Neutrophil (primary cell): ENCODE results near the gene CCDC146.
"Not testable (repeated sequence)": the region's sequence is repeated elsewhere in the genome, so short reads cannot be mapped to it uniquely, and the experiment has no call there.

Source experiments
- H3K27ac ChIP-seq: fragments of 200-600 bp; sonication (generic); 2 replicates; pipeline ENCODE4 v1.5.1; 2016; ENCODE audit warnings: mild to moderate bottlenecking, moderate library complexity
- H3K27me3 ChIP-seq: fragments of 200-600 bp; sonication (generic); 2 replicates; pipeline ENCODE4 v1.6.0; 2016; ENCODE audit warnings: mild to moderate bottlenecking
- H3K36me3 ChIP-seq: fragments of 200-600 bp; sonication (generic); 2 replicates; pipeline ENCODE4 v1.5.1; 2017
- H3K4me1 ChIP-seq, 2 experiments: fragments of 200-600 bp in 1 of 2; sonication (generic) in 1 of 2; 1 replicate in 1 of 2; 2 replicates in 1 of 2; pipeline versions ENCODE4 v1.5.1 to v1.6.1; 2013 to 2016; ENCODE audit warnings: low read depth in 1 of 2, low read length in 1 of 2, mild to moderate bottlenecking in 1 of 2, moderate library complexity in 1 of 2; ENCODE audit not compliant: control insufficient read depth in 1 of 2, insufficient read depth in 1 of 2
- H3K4me3 ChIP-seq, 2 experiments: fragments of 200-600 bp in 1 of 2; sonication (generic) in 1 of 2; 1 replicate in 1 of 2; 2 replicates in 1 of 2; pipeline ENCODE4 v1.5.1; 2013 to 2016; ENCODE audit warnings: low read depth in 1 of 2, low read length in 1 of 2, mild to moderate bottlenecking in 1 of 2, moderate library complexity in 1 of 2
- H3K9me3 ChIP-seq: fragments of 200-600 bp; sonication (generic); 2 replicates; pipeline ENCODE4 v1.5.1; 2016

CCDC146 gene, protein sequence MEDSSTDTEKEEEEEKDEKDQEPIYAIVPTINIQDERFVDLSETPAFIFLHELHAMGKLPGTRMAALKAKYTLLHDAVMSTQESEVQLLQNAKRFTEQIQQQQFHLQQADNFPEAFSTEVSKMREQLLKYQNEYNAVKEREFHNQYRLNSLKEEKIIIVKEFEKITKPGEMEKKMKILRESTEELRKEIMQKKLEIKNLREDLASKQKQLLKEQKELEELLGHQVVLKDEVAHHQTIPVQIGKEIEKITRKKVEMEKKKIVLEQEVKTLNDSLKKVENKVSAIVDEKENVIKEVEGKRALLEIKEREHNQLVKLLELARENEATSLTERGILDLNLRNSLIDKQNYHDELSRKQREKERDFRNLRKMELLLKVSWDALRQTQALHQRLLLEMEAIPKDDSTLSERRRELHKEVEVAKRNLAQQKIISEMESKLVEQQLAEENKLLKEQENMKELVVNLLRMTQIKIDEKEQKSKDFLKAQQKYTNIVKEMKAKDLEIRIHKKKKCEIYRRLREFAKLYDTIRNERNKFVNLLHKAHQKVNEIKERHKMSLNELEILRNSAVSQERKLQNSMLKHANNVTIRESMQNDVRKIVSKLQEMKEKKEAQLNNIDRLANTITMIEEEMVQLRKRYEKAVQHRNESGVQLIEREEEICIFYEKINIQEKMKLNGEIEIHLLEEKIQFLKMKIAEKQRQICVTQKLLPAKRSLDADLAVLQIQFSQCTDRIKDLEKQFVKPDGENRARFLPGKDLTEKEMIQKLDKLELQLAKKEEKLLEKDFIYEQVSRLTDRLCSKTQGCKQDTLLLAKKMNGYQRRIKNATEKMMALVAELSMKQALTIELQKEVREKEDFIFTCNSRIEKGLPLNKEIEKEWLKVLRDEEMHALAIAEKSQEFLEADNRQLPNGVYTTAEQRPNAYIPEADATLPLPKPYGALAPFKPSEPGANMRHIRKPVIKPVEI

DNA sequence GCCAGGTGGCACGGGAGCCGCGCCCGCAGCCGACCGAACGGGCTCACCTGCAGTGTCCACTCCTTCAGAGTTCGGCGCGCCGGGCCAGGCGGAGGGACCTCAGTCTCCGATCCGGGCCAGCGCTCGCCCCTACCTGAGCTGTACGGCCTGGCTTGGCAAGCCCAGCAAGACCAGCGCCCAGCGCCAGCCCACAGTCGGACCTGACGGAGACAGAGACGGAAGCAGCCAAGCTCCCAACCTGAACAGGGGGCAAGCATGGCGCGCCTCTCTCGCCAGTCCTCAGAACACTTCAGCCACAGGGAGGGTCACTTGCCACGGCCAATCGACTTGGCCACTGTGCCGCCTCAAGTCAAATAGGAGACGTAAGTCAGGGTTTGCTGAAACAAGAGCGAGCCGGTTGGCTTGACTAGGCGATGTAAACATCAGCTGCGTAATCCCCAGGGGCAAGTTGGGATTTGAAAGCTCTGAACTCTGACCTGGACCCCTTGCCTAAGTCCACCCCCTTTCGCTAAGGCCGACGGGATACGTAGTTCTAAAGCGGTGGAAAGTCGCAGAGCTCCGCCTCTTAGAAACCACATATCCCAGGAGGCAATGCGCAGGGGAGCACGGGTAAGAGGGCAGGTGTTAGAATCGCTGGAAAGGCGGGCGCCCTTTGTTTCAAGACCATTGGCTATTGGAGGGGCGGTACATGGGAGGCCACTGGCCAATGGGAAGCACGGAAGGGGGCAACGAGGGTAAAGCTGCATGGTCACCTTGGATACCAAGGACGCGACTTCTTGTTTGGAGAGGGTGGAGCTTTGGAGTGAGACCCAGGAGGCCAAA, at the start of gene CCDC146:
CCDC146 (plus strand) TSS at position 756 of the 822 bp plus-strand sequence. CDS start 45,054 bp downstream, outside the sequence.
- H3K9me3 ChIP-seq, H3K36me3 ChIP-seq, H3K27me3 ChIP-seq: not testable (repeated sequence)
- Histone ChIP-seq H3K27ac (peak within 1 kb of the TSS; percentile 80), H3K4me1 (peaks cover 16 to 17% of the 10 kb centered on the region in 2 experiments), H3K4me3 (peak within 1 kb of the TSS; percentile 77 to 79)

GRCh38 chr7:77074786-77075396, 47.5 kb upstream of the CCDC146 start:
- not testable (repeated sequence) for H3K4me3 ChIP-seq, H3K9me3 ChIP-seq, H3K36me3 ChIP-seq, H3K27ac ChIP-seq, H3K4me1 ChIP-seq, H3K27me3 ChIP-seq

DNA sequence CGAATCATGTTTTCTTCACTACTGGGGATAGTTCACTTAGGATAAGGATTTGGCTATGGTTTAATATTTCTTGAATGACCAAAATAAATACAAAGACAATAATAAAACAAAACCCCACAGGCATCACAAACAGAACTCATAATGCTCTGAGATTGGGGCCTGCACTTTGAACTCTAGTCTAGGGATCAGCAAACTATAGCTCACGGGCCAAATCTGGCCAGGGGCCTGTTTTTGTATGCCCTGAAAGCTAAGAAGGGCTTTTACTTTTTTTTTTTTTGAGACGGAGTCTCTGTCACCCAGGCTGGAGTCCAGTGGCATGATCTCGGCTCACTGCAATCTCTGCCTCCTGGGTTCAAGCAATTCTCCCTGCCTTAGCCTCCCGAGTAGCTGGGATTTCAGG, 45.4 kb upstream of the CCDC146 start:
- H3K4me3 ChIP-seq = not testable (repeated sequence)

GRCh38 chr7:77079112-77079511, 43.3 kb upstream of the CCDC146 start:
- H3K36me3 ChIP-seq, H3K27me3 ChIP-seq, H3K4me3 ChIP-seq, H3K4me1 ChIP-seq, H3K27ac ChIP-seq, H3K9me3 ChIP-seq: not testable (repeated sequence)

More for the DNA sequence above, 45.4 kb upstream of the CCDC146 start:
- H3K27me3 ChIP-seq, H3K36me3 ChIP-seq, H3K9me3 ChIP-seq, H3K4me1 ChIP-seq, H3K27ac ChIP-seq: not testable (repeated sequence)

DNA sequence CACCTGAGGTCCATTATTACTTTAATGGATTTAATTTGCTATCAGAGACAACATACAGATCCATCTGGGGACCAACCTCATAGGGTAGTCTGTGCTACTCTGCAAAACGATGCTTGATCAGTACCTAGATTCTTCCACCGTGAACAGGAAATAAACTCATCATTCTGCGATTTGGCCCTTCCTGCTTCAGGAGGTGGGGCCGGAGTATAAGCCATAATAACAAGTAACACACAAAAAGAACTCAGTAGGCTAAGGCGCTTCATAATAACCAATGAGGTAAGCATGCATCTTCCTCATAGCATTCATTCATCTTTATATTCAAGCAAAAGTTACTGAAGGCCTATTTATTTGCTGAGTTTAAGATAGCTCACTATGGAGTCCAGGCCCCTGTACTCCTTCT, 42.8 kb upstream of the CCDC146 start:
- H3K27me3 ChIP-seq, H3K4me3 ChIP-seq, H3K36me3 ChIP-seq, H3K27ac ChIP-seq, H3K9me3 ChIP-seq, H3K4me1 ChIP-seq: not testable (repeated sequence)

DNA sequence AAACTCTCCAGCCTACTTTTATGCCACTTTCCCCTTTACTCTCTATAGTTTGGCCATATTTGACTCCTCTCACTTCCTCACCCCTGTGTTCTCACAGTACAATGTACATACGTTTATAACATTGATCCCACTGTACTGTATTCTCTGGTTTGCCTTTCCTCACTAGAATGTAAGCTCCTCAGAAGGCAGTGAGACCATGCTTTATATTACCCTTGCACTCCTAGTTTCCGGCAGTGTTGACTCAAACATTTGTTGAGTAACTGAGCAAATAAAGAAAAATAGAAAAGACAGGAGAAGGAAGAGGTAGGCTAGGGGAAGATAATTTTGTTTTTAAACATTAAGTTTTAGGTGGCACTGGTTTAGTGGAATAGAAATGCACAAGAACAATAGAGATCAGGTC, 42.2 kb upstream of the CCDC146 start:
- not testable (repeated sequence) for H3K4me3 ChIP-seq, H3K27ac ChIP-seq, H3K4me1 ChIP-seq, H3K9me3 ChIP-seq, H3K27me3 ChIP-seq, H3K36me3 ChIP-seq

DNA sequence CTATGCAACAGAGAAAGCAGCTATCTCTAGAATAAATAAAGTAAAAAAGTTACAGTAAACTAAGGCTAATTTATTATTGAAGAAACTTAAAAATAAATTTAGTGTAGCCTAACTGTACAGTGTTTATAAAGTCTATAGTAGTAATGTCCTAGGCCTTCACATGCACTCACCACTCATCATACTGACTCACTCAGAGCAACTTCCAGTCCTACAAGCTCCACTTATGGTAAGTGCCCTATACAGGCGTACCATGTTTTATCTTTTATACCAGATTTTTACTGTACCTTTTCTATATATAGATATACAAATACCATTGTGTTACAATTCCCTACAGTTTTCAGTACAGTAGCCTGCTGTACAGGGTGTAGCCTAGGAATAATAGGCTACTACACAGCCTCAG, 40.2 kb upstream of the CCDC146 start:
- H3K27me3 ChIP-seq, H3K36me3 ChIP-seq, H3K27ac ChIP-seq, H3K9me3 ChIP-seq, H3K4me1 ChIP-seq, H3K4me3 ChIP-seq: not testable (repeated sequence)

GRCh38 chr7:77092301-77092700, 30.1 kb upstream of the CCDC146 start:
- not testable (repeated sequence) for H3K4me1 ChIP-seq, H3K4me3 ChIP-seq, H3K36me3 ChIP-seq, H3K27ac ChIP-seq, H3K27me3 ChIP-seq, H3K9me3 ChIP-seq

- not testable (repeated sequence) for H3K27ac ChIP-seq, H3K36me3 ChIP-seq
These were observed 21.9 kb upstream of the CCDC146 start for GRCh38 chr7:77100501-77100900.

GRCh38 chr7:77101187-77101586, 21.2 kb upstream of the CCDC146 start:
- not testable (repeated sequence) for H3K27me3 ChIP-seq, H3K4me1 ChIP-seq, H3K4me3 ChIP-seq, H3K27ac ChIP-seq, H3K9me3 ChIP-seq, H3K36me3 ChIP-seq

More at GRCh38 chr7:77100501-77100900, 21.9 kb upstream of the CCDC146 start:
- not testable (repeated sequence) for H3K4me3 ChIP-seq, H3K27me3 ChIP-seq, H3K4me1 ChIP-seq, H3K9me3 ChIP-seq

DNA sequence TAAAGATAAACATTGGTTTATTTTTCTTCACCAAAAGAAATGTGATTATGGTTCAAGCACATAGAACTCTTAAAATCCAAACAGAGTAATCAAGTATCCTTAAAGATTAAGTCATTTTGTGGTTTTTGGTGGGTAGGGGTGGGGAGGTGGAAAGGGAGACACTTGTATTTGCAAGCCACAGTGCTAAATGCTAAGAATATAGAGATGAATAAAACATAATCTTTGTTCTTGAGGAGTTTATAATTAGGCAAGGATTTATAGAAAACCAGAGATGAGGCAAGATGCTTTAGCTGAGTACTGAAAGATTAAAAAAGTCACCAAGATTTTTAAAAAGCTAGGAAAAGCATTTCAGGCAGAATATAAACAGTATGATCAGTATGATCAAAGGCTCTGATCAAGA, 19.7 kb upstream of the CCDC146 start:
- not testable (repeated sequence) for H3K4me1 ChIP-seq, H3K27me3 ChIP-seq, H3K36me3 ChIP-seq, H3K9me3 ChIP-seq, H3K4me3 ChIP-seq, H3K27ac ChIP-seq

GRCh38 chr7:77105904-77106303, 16.5 kb upstream of the CCDC146 start:
- not testable (repeated sequence) for H3K9me3 ChIP-seq, H3K4me3 ChIP-seq, H3K4me1 ChIP-seq, H3K27me3 ChIP-seq, H3K27ac ChIP-seq
- peaks cover 18% of the 10 kb centered on the region for H3K36me3 ChIP-seq

- not testable (repeated sequence) for H3K4me3 ChIP-seq, H3K27ac ChIP-seq, H3K27me3 ChIP-seq, H3K4me1 ChIP-seq, H3K9me3 ChIP-seq
- peaks cover 18% of the 10 kb centered on the region for H3K36me3 ChIP-seq
These were observed 14.8 kb upstream of the CCDC146 start for GRCh38 chr7:77107659-77108058.
